Smooth muscle cell (in vitro differentiated cells): ENCODE results near the gene TMEM19. TPM values are rescaled to one million over a fixed set of nuclear protein-coding genes. Genes with fewer than 3 reads are reported as not detected.

ENCODE experiments used
- DNase-seq: peaks from one replicate; lab custom pipeline; 2025; ENCODE audit not compliant: unreplicated experiment; lab: John Stamatoyannopoulos, UW
- H2AFZ ChIP-seq: fragments of 200-600 bp; sonication (generic); 2 replicates; pipeline ENCODE4 v1.6.0; 2016; ENCODE audit warnings: antibody characterized with exemption, low read depth, mild to moderate bottlenecking
- H3F3A ChIP-seq: fragments of 200-600 bp; sonication (generic); 2 replicates; pipeline ENCODE4 v1.6.0; 2017; ENCODE audit warnings: antibody characterized with exemption, low read depth
- H3K27ac ChIP-seq: fragments of 200-600 bp; sonication (generic); 2 replicates; pipeline ENCODE4 v1.5.1; 2016; ENCODE audit warnings: low read depth, mild to moderate bottlenecking
- H3K27me3 ChIP-seq: fragments of 200-600 bp; sonication (generic); 2 replicates; pipeline ENCODE4 v1.6.1; 2016; ENCODE audit warnings: low read depth, mild to moderate bottlenecking
- H3K36me3 ChIP-seq: fragments of 200-600 bp; sonication (generic); 2 replicates; pipeline ENCODE4 v1.5.1; 2016; ENCODE audit warnings: low read depth
- H3K4me1 ChIP-seq: fragments of 200-600 bp; sonication (generic); 2 replicates; pipeline ENCODE4 v1.5.1; 2016; ENCODE audit warnings: low read depth
- H3K4me2 ChIP-seq: fragments of 200-600 bp; sonication (generic); 2 replicates; pipeline ENCODE4 v1.6.0; 2016; ENCODE audit warnings: mild to moderate bottlenecking
- H3K4me3 ChIP-seq: fragments of 200-600 bp; sonication (generic); 2 replicates; pipeline ENCODE4 v1.5.1; 2016; ENCODE audit warnings: mild to moderate bottlenecking
- H3K79me2 ChIP-seq: fragments of 200-600 bp; sonication (generic); 2 replicates; pipeline ENCODE4 v1.6.0; 2016; ENCODE audit warnings: low read depth, mild to moderate bottlenecking
- H3K9ac ChIP-seq: fragments of 200-600 bp; sonication (generic); 2 replicates; pipeline ENCODE4 v1.6.0; 2016; ENCODE audit warnings: low read depth
- H3K9me3 ChIP-seq: fragments of 200-600 bp; sonication (generic); replicated peaks from 2 replicates; pipeline ENCODE4 v1.5.1; 2016; ENCODE audit warnings: low read depth
- H4K20me1 ChIP-seq: fragments of 200-600 bp; sonication (generic); 2 replicates; pipeline ENCODE4 v1.6.0; 2016; ENCODE audit warnings: low read depth
- CTCF ChIP-seq: fragments of 200-600 bp; sonication (generic); IDR thresholded peaks from 2 replicates; pipeline ENCODE4 v1.5.1; 2017; ENCODE audit warnings: borderline replicate concordance, mild to moderate bottlenecking, antibody characterized with exemption; ENCODE audit not compliant: insufficient read depth, poor library complexity, severe bottlenecking
- WGBS: methylation state at CpG from one replicate; pipeline ENCODE4 v1.1.7; 2016; ENCODE audit warnings: low lambda C conversion rate; 5-methylcytosine and 5-hydroxymethylcytosine counted together
- polyA plus RNA-seq: library from polyadenylated mRNA; unstranded; fragments of >200 nt; fragmentation: Nextera tagmentation; extraction: Ambion mirVana; gene quantifications from 2 replicates; pipeline ENCODE4 v1.2.1, GENCODE V29; 2016
- total RNA-seq: library from RNA; depleted of rRNA; stranded (reverse); fragments of >200 nt; gene quantifications from 2 replicates; pipeline ENCODE4 v1.2.3, GENCODE V29; 2014

TMEM19 gene
- total and polyA plus RNA-seq, 2 experiments from 2014 or later: 8.3 to 19.6 TPM

GRCh38 chr12:71655907-71656306, 30.0 kb upstream of the TMEM19 start:
- Histone ChIP-seq H3K27ac (peak overlapping the region; percentile 7), H3K4me1 (peaks cover 18% of the 10 kb centered on the region), H3K27me3 (no peaks in the 10 kb centered on the region), H3K36me3 (peaks cover 51% of the 10 kb centered on the region), H4K20me1 (peaks cover 98% of the 10 kb centered on the region), H3K4me3 (peak overlapping the region; percentile 15), H3K4me2 (peak overlapping the region; percentile 17), H3F3A (peaks cover 4% of the 10 kb centered on the region), H3K9me3 (peaks cover 4% of the 10 kb centered on the region), H3K9ac (no peak overlapping the region), H2AFZ (no peak overlapping the region), H3K79me2 (peaks cover 100% of the 10 kb centered on the region)
- DNase-seq: no peak
- WGBS: 93% methylated on average over 1 of the region's 1 CpG
- no peak for TF ChIP-seq CTCF

- Histone ChIP-seq H3K4me3 (peak overlapping the region; percentile 15), H3K9me3 (peaks cover 4% of the 10 kb centered on the region), H3K4me2 (peak overlapping the region; percentile 17), H4K20me1 (peaks cover 98% of the 10 kb centered on the region), H3K79me2 (peaks cover 100% of the 10 kb centered on the region), H3K27ac (no peak overlapping the region), H3K9ac (no peak overlapping the region), H3F3A (peaks cover 4% of the 10 kb centered on the region), H3K27me3 (no peaks in the 10 kb centered on the region), H3K4me1 (peaks cover 26% of the 10 kb centered on the region), H3K36me3 (peaks cover 51% of the 10 kb centered on the region), H2AFZ (no peak overlapping the region)
- no peak for DNase-seq
- TF ChIP-seq CTCF: no peak
- 87% methylated on average over 3 of the region's 3 CpGs for WGBS
Observed at GRCh38 chr12:71656740-71657139, 29.1 kb upstream of the TMEM19 start.

GRCh38 chr12:71661977-71662530, 23.8 kb upstream of the TMEM19 start:
- Histone ChIP-seq H3K4me3 (peak overlapping the region; percentile 96), H3K4me2 (peak overlapping the region; percentile 97), H3K27me3 (no peaks in the 10 kb centered on the region), H3K9ac (peak overlapping the region; percentile 99), H3K27ac (peak overlapping the region; percentile 98), H3K36me3 (peaks cover 13% of the 10 kb centered on the region), H3K9me3 (no peaks in the 10 kb centered on the region), H4K20me1 (peaks cover 55% of the 10 kb centered on the region), H3K4me1 (peaks cover 32% of the 10 kb centered on the region), H3F3A (no peaks in the 10 kb centered on the region), H2AFZ (no peak overlapping the region), H3K79me2 (peaks cover 90% of the 10 kb centered on the region)
- WGBS: 10% methylated on average over 8 of the region's 8 CpGs
- no peak for TF ChIP-seq CTCF
- no peak for DNase-seq

- Histone ChIP-seq H3K36me3 (peaks cover 11% of the 10 kb centered on the region), H3K9ac (peak overlapping the region; percentile 99), H3K27me3 (no peaks in the 10 kb centered on the region), H3K27ac (peak overlapping the region; percentile 98), H2AFZ (no peak overlapping the region), H3K4me3 (peak overlapping the region; percentile 96), H3K79me2 (peaks cover 82% of the 10 kb centered on the region), H3K4me1 (peaks cover 30% of the 10 kb centered on the region), H4K20me1 (peaks cover 45% of the 10 kb centered on the region), H3K4me2 (peak overlapping the region; percentile 97), H3K9me3 (no peaks in the 10 kb centered on the region), H3F3A (no peaks in the 10 kb centered on the region)
- under 1% methylated on average over 53 of the region's 53 CpGs for WGBS
- TF ChIP-seq CTCF: no peak
- peak; percentile 75 for DNase-seq
Observed at GRCh38 chr12:71662849-71663560, 22.9 kb upstream of the TMEM19 start.
